GM23248 (cell line): Measurements from ENCODE around the gene COL8A1. TPM values are rescaled to one million over a fixed set of nuclear protein-coding genes. Genes with fewer than 3 reads are reported as not detected.

ENCODE experiments used
- DNase-seq: peaks from one replicate; pipeline ENCODE4 v3.0.0-alpha.2; 2015
- H2AFZ ChIP-seq: fragments of 200-600 bp; sonication (generic); 2 replicates; pipeline ENCODE4 v1.6.1; 2016; ENCODE audit warnings: antibody characterized with exemption
- H3F3A ChIP-seq: fragments of 200-600 bp; sonication (generic); 2 replicates; pipeline ENCODE4 v1.6.1; 2016; ENCODE audit warnings: mild to moderate bottlenecking, antibody characterized with exemption, mixed run types; ENCODE audit not compliant: insufficient read depth
- H3K27ac ChIP-seq: fragments of 200-600 bp; sonication (generic); 2 replicates; pipeline ENCODE4 v1.5.1; 2016; ENCODE audit warnings: mild to moderate bottlenecking
- H3K27me3 ChIP-seq: fragments of 200-600 bp; sonication (generic); replicated peaks from 2 replicates; pipeline ENCODE4 v1.6.1; 2016; ENCODE audit warnings: mild to moderate bottlenecking; ENCODE audit not compliant: insufficient read depth
- H3K36me3 ChIP-seq: fragments of 200-600 bp; sonication (generic); 2 replicates; pipeline ENCODE4 v1.6.1; 2016; ENCODE audit warnings: low read depth, mild to moderate bottlenecking
- H3K4me1 ChIP-seq: fragments of 200-600 bp; sonication (generic); 2 replicates; pipeline ENCODE4 v1.6.1; 2016; ENCODE audit warnings: mild to moderate bottlenecking; ENCODE audit not compliant: insufficient read depth
- H3K4me2 ChIP-seq: fragments of 200-600 bp; sonication (generic); one replicate; pipeline ENCODE4 v1.6.1; 2016; ENCODE audit warnings: mild to moderate bottlenecking; ENCODE audit not compliant: unreplicated experiment
- H3K4me3 ChIP-seq: fragments of 200-600 bp; sonication (generic); 2 replicates; pipeline ENCODE4 v1.5.1; 2016; ENCODE audit warnings: mild to moderate bottlenecking
- H3K79me2 ChIP-seq: fragments of 200-600 bp; sonication (generic); 2 replicates; pipeline ENCODE4 v1.6.1; 2016; ENCODE audit warnings: mild to moderate bottlenecking; ENCODE audit not compliant: insufficient read depth
- H3K9ac ChIP-seq: fragments of 200-600 bp; sonication (generic); 2 replicates; pipeline ENCODE4 v1.6.1; 2016; ENCODE audit warnings: mild to moderate bottlenecking
- H3K9me2 ChIP-seq: fragments of 200-600 bp; sonication (generic); 2 replicates; pipeline ENCODE4 v1.6.1; 2016; ENCODE audit warnings: mixed run types, mild to moderate bottlenecking, moderate library complexity; ENCODE audit not compliant: insufficient read depth
- H3K9me3 ChIP-seq: fragments of 200-600 bp; sonication (generic); one replicate; pipeline ENCODE4 v1.6.1; 2017; ENCODE audit warnings: low read depth
- H4K20me1 ChIP-seq: fragments of 200-600 bp; sonication (generic); 2 replicates; pipeline ENCODE4 v1.6.0; 2016; ENCODE audit not compliant: insufficient read depth
- EZH2 ChIP-seq: fragments of 200-600 bp; sonication (generic); IDR thresholded peaks from 2 replicates; pipeline ENCODE4 v1.6.1; 2018; ENCODE audit warnings: antibody characterized with exemption, mild to moderate bottlenecking; ENCODE audit not compliant: insufficient read depth, poor library complexity, severe bottlenecking
- EZH2phosphoT487 ChIP-seq: fragments of 200-600 bp; sonication (generic); IDR thresholded peaks from 2 replicates; pipeline ENCODE4 v1.6.1; 2018; ENCODE audit warnings: antibody characterized with exemption, moderate library complexity, mild to moderate bottlenecking, low read depth; ENCODE audit not compliant: insufficient read depth
- WGBS, 2 experiments: methylation state at CpG; one replicate each; pipeline ENCODE4 v1.1.6; 2015 to 2017; ENCODE audit warnings: low lambda C conversion rate in 2 of 2, low coverage in 1 of 2; ENCODE audit errors: missing lambda C conversion rate in 2 of 2; 5-methylcytosine and 5-hydroxymethylcytosine counted together
- in situ Hi-C: fragments of 300-500 bp; cut with MboI; formaldehyde crosslinking; loops from 2 replicates; pipeline ENCODE4 v1.15.0; 2020
- polyA plus RNA-seq: library from polyadenylated mRNA; unstranded; fragments of >200 nt; fragmentation: Nextera tagmentation; extraction: Ambion mirVana; gene quantifications from 2 replicates; pipeline ENCODE4 v1.2.1, GENCODE V29; 2016
- total RNA-seq: library from RNA; depleted of rRNA; stranded (reverse); fragments of >200 nt; shearing (Covaris generic); gene quantifications from 2 replicates; pipeline ENCODE4 v1.2.3, GENCODE V29; 2014

COL8A1 gene
- total and polyA plus RNA-seq, 2 experiments from 2014 or later: 164 to 189 TPM

- WGBS, 2 experiments: 72 to 73% methylated on average over 5 of the region's 5 CpGs
Measured at GRCh38 chr3:99697250-99697649, 58.9 kb downstream of the COL8A1 start.

GRCh38 chr3:99698932-99699331, 60.5 kb downstream of the COL8A1 start:
- Histone ChIP-seq H3K4me3 (no peak overlapping the region), H4K20me1 (no peaks in the 10 kb centered on the region), H3K9ac (no peak overlapping the region), H3K4me1 (peaks cover 38% of the 10 kb centered on the region), H3K9me2 (no peaks in the 10 kb centered on the region), H3K4me2 (no peak overlapping the region), H3K27me3 (no peaks in the 10 kb centered on the region), H3K9me3 (no peaks in the 10 kb centered on the region), H3F3A (peaks cover 11% of the 10 kb centered on the region), H3K36me3 (no peaks in the 10 kb centered on the region), H2AFZ (no peak overlapping the region), H3K79me2 (no peaks in the 10 kb centered on the region), H3K27ac (no peak overlapping the region)
- 54 to 57% methylated on average over 2 of the region's 2 CpGs for WGBS, 2 experiments
- TF ChIP-seq EZH2 (no peak), EZH2phosphoT487 (no peak)
- in situ Hi-C loops: no loop called here
- no peak for DNase-seq

More at GRCh38 chr3:99697250-99697649, 58.9 kb downstream of the COL8A1 start:
- no peak for TF ChIP-seq EZH2phosphoT487
- no peak for TF ChIP-seq EZH2
- Histone ChIP-seq H2AFZ (no peak overlapping the region), H3K4me2 (no peak overlapping the region), H3K9me2 (no peaks in the 10 kb centered on the region), H3K9ac (no peak overlapping the region), H4K20me1 (no peaks in the 10 kb centered on the region), H3K79me2 (no peaks in the 10 kb centered on the region), H3K36me3 (no peaks in the 10 kb centered on the region), H3K9me3 (no peaks in the 10 kb centered on the region), H3K27ac (no peak overlapping the region), H3K27me3 (no peaks in the 10 kb centered on the region), H3F3A (peaks cover 11% of the 10 kb centered on the region), H3K4me1 (peaks cover 34% of the 10 kb centered on the region), H3K4me3 (no peak overlapping the region)
- in situ Hi-C loops: no loop called here
- no peak for DNase-seq

- Histone ChIP-seq H3K9ac (no peak overlapping the region), H3K36me3 (no peaks in the 10 kb centered on the region), H3K27me3 (no peaks in the 10 kb centered on the region), H3K4me1 (peaks cover 33% of the 10 kb centered on the region), H3K4me3 (no peak overlapping the region), H3K4me2 (peak overlapping the region; percentile 41), H2AFZ (no peak overlapping the region), H3K9me3 (no peaks in the 10 kb centered on the region), H3K9me2 (no peaks in the 10 kb centered on the region), H3K27ac (peak overlapping the region; percentile 34), H3K79me2 (no peaks in the 10 kb centered on the region), H4K20me1 (no peaks in the 10 kb centered on the region), H3F3A (0 out of 2 replicates have a peak, but pooled peaks cover 3% of the 10 kb centered on the region)
- peak; percentile 80 for DNase-seq
- no peak for TF ChIP-seq EZH2
- TF ChIP-seq EZH2phosphoT487: no peak
- 66% methylated on average over 9 of the region's 9 CpGs for WGBS, 2 experiments
- in situ Hi-C loops: no loop called here
Measured at GRCh38 chr3:99699841-99700240, 61.4 kb downstream of the COL8A1 start.

- H3K4me2 ChIP-seq: peak overlapping the region; percentile 41
- no peaks in the 10 kb centered on the region for H3K27me3 ChIP-seq
- no peaks in the 10 kb centered on the region for H3K9me3 ChIP-seq
- no peaks in the 10 kb centered on the region for H4K20me1 ChIP-seq
- no peak overlapping the region for H3K9ac ChIP-seq
- no peaks in the 10 kb centered on the region for H3K79me2 ChIP-seq
- no peak for TF ChIP-seq EZH2phosphoT487
- no peak for TF ChIP-seq EZH2
- 84 to 85% methylated on average over 8 of the region's 8 CpGs for WGBS, 2 experiments
- H3K36me3 ChIP-seq: no peaks in the 10 kb centered on the region
- peak overlapping the region; percentile 34 for H3K27ac ChIP-seq
- H2AFZ ChIP-seq: no peak overlapping the region
- peaks cover 3% of the 10 kb centered on the region; the same call in 1 of the 2 replicates for H3F3A ChIP-seq
- peaks cover 28% of the 10 kb centered on the region for H3K4me1 ChIP-seq
- in situ Hi-C loops: no loop called here
- no peaks in the 10 kb centered on the region for H3K9me2 ChIP-seq
- H3K4me3 ChIP-seq: no peak overlapping the region
- DNase-seq: peak; percentile 74
Measured at GRCh38 chr3:99700631-99701268, 62.4 kb downstream of the COL8A1 start.
